Measurements from ENCODE around the gene ATP8A2.

ATP8A2 gene

DNA sequence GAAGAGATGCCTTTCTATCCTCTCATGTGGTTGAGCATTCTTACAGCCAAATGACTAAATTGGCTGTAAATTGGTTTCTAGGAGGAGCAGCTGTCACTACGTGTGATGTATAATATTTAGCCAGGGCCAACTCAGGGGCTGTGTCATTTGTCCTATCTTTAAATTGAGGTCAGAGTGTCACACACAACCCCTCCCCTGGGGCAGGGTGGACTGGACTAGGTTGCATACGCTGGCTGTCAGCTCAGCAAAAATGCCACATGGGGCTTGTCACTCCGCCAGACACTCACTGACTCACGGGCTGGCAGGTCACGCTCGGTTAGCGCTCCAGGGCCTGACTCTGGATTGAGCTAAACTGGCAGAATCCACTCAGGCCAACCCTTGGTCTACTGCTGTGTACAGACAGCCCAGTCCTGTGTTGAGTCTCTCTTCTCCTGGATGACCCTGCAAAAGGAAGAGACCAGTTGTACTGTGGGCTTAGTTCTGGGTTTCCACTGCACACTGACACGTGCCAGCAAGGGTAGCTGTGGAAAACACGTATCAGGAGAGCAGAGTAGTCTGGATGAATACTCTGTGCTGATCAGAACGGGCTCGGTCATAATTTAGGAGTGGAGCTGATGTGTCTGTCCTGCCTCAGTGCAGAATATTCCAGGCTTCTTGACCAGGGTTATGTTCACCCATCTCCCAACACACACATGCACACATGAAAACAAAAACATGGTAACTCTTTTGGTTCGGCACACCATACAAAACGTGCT, 650.9 kb downstream of the ATP8A2 start:
- DNase-seq, result no peak

DNA sequence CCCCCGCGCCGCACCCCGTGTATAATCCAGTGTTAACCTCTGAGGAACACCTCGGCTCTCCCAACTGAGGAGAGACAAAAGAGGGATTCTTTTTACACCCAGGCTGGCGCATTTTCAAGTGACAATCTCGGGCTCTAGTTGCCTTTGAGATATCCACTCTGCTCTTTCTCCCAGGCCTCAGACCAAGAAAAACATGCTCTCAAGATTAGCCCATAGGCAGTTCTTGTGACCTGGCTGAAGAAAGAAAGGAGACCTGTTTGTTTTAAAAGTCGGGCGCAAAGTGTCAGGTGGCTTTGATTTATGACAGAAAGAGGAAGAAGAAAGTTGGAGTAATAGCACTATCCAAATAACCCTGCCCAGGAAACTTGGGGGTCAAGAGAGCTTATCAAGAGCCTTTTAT, 652.8 kb downstream of the ATP8A2 start:
- DNase-seq, result no peak

DNA sequence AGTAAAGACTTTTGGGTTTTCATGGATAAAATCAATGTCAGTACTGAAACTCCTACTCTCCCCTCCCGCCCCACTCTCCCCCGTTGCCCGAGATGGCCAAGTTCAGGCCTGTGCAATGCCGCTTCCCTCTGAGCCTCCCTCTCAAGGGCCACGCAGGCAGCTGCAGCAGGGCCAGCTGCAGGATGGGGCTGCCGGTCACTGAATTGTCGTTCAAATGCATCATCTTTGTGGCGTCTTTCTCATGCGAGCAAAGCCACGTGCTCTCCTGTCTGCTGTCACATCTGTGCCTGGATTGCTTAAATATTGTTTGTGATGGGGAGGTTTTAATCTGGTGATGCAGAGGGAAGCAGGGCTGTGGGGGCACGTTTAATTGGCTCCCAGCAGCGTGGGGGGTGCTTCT, 653.4 kb downstream of the ATP8A2 start:
- DNase-seq, result no peak

DNA sequence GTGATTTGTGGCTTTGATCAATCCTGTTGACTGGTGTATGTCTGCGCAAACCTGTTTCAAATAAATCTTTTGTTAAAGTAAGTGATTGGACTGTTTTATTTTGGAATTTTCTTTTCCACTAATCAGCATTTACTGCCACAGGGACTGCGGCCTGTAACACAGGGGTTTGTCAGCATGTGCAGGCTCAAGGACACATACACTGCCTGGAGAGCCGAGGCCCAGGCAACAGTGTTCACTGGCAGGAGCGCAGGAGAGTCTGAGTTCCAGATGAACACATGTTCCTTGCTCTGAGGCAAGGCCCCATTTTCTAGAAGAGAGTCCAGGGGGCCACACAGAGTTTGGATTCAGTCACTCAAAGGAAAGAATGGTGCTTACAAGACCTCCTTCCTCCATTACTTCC, 654.0 kb downstream of the ATP8A2 start:
- DNase-seq, result no peak

DNA sequence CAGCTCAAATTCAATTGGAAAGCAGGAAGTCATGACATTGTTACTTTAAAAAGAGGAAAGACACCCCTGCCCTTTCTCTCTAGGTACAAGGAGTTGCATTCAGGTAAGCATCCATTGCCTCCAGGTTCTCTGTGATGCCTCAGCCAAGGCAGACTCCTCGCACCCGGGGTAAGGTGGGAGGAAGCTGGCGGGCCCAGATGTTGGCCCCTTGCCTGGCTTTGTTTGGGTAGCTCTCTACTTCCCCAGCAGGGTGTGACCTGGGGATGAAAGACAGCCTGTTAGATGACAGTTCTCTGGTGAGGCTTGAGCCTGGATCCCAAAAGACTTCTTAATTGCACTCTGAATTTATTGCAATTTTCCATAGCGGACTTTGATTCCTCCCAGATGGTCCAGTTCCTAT, 654.4 kb downstream of the ATP8A2 start:
- DNase-seq, result no peak

DNA sequence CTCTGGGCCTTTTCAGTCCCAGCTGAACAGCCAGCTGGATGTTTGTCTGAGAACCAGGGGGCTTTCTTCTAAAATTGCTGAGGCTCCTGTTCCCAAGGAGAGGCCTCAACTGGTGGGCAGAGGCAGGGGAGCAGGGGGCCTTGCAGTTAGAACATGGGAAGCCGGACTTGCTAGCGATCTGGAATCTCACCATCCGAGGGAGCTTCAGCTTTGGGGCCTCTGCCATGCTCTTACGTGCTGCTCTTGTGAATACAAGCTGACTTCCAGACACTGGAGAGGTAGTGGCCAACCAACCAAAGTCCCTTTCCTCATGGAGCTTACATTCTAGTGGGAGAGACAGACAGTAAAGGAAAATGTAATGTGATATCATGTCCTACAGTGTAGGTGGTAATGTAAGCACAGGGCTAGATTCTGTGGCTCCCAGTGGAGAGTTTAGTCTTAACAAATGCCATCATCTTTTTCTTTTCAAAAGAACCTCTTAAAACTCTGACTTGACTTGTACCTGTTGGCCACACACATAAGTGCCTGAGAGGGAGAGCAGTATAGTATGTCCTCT, 657.9 kb downstream of the ATP8A2 start:
- no peak for DNase-seq

DNA sequence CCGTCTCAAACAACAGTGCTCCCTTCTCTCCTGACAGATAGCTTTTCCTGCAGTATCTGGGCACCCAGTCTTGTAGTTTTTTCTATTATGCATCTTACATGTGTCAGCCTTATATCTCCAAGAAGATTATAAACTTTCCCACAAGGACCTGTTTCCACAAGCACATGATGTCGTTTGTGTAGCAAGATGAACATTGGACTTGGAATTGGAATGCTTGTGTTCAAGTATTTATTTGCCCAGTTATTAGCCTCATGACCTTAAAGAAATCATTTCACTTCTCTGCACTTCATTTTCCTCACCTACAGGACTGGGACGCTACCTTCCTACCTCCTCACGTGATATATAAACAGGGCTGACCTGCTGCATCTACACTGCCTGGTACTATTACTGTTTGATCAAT, 658.6 kb downstream of the ATP8A2 start:
- DNase-seq, result no peak

DNA sequence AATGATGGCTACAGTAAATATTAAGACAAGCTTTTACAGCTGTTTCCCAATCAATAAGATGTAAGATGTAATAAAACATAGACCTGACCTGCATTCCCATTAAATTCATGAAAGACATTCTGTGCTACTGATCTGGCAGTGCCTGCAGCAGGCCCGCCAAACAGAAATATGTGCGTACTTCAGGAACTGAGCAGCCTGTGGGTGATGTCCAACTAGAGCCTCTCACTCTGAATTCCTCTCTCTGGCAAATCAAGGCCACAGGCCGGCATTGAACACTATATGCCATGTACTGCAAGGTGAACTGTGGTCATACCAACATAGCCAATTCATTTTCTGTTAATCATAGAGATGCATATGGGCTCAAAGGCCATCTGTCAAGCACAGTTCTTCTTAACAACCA, 662.2 kb downstream of the ATP8A2 start:
- no peak for DNase-seq

GRCh38 chr13:26036383-26036782, 664.6 kb downstream of the ATP8A2 start:
- no peak for DNase-seq

DNA sequence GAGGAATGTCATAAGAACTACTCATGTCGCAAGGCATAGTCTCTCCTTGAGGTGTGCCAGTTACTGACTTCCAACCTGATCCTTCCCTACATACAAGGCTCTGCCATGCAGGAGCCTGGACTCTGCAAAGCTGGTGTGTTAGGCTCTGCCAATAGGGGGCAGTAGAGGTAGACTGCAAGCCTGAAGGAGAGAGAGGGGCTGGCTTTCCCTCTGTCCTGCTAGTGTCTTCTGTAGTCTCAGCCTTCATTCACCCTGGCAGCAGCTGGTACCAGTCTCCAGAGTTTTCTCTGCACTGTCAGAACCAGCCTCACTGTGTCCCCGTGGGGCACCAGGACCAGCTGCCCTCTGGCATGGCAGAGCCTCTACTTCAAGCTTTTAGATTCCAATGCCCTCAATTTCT, 665.5 kb downstream of the ATP8A2 start:
- DNase-seq, result no peak

DNA sequence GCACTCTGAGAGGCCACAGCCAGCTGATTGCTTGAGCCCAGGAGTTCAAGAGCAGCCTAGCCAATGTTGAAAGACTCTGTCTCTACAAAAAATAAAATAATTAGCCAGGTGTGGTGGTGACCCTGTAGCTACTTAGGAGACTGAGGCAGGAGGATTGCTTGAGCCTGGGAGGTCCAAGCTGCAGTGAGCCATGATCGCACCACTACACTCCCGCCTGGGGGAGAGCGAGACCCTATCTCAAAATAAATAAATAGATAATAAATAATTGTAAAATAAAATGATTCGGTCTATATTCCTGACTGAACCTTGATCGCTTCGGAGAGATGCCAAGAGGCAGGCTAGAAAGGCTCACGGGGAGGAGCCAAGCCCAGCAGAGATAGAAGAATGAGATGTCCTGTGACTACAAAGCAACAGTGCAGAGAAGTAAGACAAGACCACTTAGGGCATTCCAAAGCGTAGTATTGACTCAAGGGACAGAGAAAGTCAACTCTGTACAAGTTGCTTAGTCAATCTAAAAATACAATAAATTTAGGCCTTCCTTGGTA, 667.2 kb downstream of the ATP8A2 start:
- DNase-seq, result no peak

GRCh38 chr13:26041444-26041843, 669.7 kb downstream of the ATP8A2 start:
- DNase-seq, result no peak

GRCh38 chr13:26042785-26043184, 671.0 kb downstream of the ATP8A2 start:
- DNase-seq, result no peak

- DNase-seq, result no peak
Observed at GRCh38 chr13:26045142-26045541, 673.4 kb downstream of the ATP8A2 start.

- no peak for DNase-seq
Observed at GRCh38 chr13:26046639-26047038, 674.9 kb downstream of the ATP8A2 start.

- DNase-seq, result no peak
Observed at GRCh38 chr13:26047040-26047439, 675.3 kb downstream of the ATP8A2 start.

DNA sequence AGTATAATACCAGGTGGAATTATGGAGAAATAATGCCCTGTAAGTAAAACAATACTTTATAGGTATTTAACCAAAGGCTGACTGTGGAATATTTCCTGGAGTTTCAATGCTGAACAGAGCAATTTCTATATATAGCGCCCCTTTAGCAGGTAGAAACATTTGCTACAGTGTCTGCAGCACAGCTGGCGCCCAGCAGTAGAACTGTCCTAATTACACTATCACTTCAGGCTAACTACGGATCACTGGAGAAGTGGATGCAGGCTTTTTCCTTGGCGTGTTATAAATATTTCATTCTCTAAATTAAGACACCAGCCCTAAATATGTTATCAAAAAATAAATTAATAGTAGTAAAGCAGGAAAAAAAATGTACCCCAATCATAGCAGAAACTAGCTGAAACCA, 677.0 kb downstream of the ATP8A2 start:
- DNase-seq, result no peak

- no peak for DNase-seq
Observed at GRCh38 chr13:26050568-26051230, 678.9 kb downstream of the ATP8A2 start.

- DNase-seq, result no peak
Observed at GRCh38 chr13:26051231-26051656, 679.5 kb downstream of the ATP8A2 start.

GRCh38 chr13:26051657-26052311, 680.0 kb downstream of the ATP8A2 start, which contains the start of gene SHISA2:
SHISA2 (minus strand) TSS chr13:26052016; CDS start chr13:26050975, 1,041 bp downstream.
- DNase-seq, result no peak

- no peak for DNase-seq
Observed at GRCh38 chr13:26052337-26052736, 680.6 kb downstream of the ATP8A2 start.

GRCh38 chr13:26053418-26053980, 681.7 kb downstream of the ATP8A2 start:
- no peak for DNase-seq

- no peak for DNase-seq
Observed at GRCh38 chr13:26054896-26055295, 683.1 kb downstream of the ATP8A2 start.
